ENCODE data around the gene DNAH5. TPM values are rescaled to one million over a fixed set of nuclear protein-coding genes. Genes with fewer than 3 reads are reported as not detected.

Gene DNAH5
- total and polyA plus RNA-seq, 2 donors (not counting 3 experiments of a cell fraction or from before 2014, with no cell fraction given), result 0.23 to 1.7 TPM

DNA sequence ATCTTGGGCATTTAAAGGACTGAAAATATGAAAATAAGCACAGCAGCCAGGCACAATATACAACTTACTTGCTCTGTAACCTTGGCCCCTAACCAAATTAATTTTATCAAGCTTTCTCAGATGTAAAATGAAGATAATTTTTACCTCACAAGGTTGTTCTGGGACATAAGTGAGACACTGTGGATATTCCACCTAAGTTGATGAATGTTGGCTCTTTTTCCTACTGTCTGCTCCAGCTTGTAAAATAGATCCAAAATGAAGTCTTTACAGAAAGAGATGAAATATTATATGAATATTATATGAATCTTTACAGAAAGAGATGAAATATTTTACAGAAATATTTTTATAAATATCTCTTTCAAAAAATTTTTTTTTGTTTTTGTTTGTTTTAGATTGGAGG lies 270.1 kb downstream of the DNAH5 start:
- CTCF ChIA-PET, result no interaction called here
- Histone ChIP-seq H3K4me3 (replicated peaks in 1 of 3; ENCODE audit: insufficient read depth in 1 of 3, low read depth in 1 of 3, low read length in 3 of 3) (no peak overlapping the region), H2AFZ (ENCODE audit: low read depth, low read length) (no peak overlapping the region), H3K4me2 (ENCODE audit: insufficient read depth, low read length) (no peak overlapping the region), H4K20me1 (replicated peaks; ENCODE audit: control insufficient read depth, extremely low read depth, insufficient read depth, low read length) (no peaks in the 10 kb centered on the region), H3K9ac (replicated peaks; ENCODE audit: extremely low read depth, insufficient read depth, low read length) (no peak overlapping the region), H3K79me2 (ENCODE audit: control insufficient read depth, insufficient read depth, low read length) (no peaks in the 10 kb centered on the region), H3K27ac (ENCODE audit: insufficient read depth, low read depth, low read length) (no peak overlapping the region), H3K4me1 (ENCODE audit: control insufficient read depth, extremely low read depth, insufficient read depth, low read length) (no peaks in the 10 kb centered on the region), H3K27me3 (ENCODE audit: control insufficient read depth in 2 of 2, insufficient read depth in 2 of 2, low read length in 2 of 2) (peaks cover 0 to 1% of the 10 kb centered on the region in 2 experiments), H3K9me3 (replicated peaks; ENCODE audit: control insufficient read depth, insufficient read depth, low read length) (no peaks in the 10 kb centered on the region), H3K9me1 (replicated peaks; ENCODE audit: control insufficient read depth, extremely low read depth, insufficient read depth, low read length) (no peaks in the 10 kb centered on the region), H3K36me3 (ENCODE audit: control insufficient read depth in 2 of 2, extremely low read depth in 1 of 2, insufficient read depth in 2 of 2, low read length in 2 of 2) (no peaks in the 10 kb centered on the region)
- POLR2A ChIA-PET, result no interaction called here
- DNase-seq (ENCODE audit: low read depth, low spot score), result no peak
- FAIRE-seq, result no peak
- TF ChIP-seq POLR2A (IDR thresholded peaks at IDR 0.05; ENCODE audit: low read depth, low read length), result no peak
- TF ChIP-seq, protein P1, sequence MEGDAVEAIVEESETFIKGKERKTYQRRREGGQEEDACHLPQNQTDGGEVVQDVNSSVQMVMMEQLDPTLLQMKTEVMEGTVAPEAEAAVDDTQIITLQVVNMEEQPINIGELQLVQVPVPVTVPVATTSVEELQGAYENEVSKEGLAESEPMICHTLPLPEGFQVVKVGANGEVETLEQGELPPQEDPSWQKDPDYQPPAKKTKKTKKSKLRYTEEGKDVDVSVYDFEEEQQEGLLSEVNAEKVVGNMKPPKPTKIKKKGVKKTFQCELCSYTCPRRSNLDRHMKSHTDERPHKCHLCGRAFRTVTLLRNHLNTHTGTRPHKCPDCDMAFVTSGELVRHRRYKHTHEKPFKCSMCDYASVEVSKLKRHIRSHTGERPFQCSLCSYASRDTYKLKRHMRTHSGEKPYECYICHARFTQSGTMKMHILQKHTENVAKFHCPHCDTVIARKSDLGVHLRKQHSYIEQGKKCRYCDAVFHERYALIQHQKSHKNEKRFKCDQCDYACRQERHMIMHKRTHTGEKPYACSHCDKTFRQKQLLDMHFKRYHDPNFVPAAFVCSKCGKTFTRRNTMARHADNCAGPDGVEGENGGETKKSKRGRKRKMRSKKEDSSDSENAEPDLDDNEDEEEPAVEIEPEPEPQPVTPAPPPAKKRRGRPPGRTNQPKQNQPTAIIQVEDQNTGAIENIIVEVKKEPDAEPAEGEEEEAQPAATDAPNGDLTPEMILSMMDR (IDR thresholded peaks at IDR 0.05; ENCODE audit: extremely low read depth in 1 of 2, insufficient read depth in 1 of 2, low read depth in 1 of 2, low read length in 2 of 2), result no peak
- intact Hi-C loops (cut with micrococcal nuclease) (no loop called here), dilution Hi-C loops (cut with MboI; ENCODE audit: extremely low pct_ligation_motif_present, low sequenced_read_pairs) (no loop called here)
- BruUV-seq (replicated peaks), result no TSS peak

DNA sequence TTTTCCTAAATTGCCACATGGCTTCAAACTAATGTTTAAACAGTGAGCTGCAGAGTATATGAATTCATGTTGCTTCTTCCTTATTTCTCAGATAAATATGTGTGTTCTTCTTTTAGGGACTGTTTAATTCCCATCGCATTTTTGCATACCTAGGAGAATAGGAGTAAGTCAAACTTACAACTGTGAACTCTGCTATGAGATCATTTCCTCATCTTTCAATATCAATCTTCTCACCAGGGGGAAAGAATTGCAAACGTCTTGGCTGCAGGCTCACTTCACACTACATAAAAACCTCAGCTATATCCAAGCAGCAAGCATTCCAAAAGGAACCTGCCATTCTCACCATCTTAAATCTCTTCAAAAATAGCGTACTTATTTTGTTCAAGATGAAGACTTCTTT lies 271.0 kb downstream of the DNAH5 start:
- no peak overlapping the region for H3K27ac ChIP-seq (ENCODE audit: insufficient read depth, low read depth, low read length)
- H3K4me1 ChIP-seq (ENCODE audit: control insufficient read depth, extremely low read depth, insufficient read depth, low read length), result no peaks in the 10 kb centered on the region
- H3K4me3 ChIP-seq (replicated peaks in 1 of 3; ENCODE audit: insufficient read depth in 1 of 3, low read depth in 1 of 3, low read length in 3 of 3), result no peak overlapping the region
- TF ChIP-seq, protein P2, sequence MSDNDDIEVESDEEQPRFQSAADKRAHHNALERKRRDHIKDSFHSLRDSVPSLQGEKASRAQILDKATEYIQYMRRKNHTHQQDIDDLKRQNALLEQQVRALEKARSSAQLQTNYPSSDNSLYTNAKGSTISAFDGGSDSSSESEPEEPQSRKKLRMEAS (IDR thresholded peaks at IDR 0.05; ENCODE audit: insufficient read depth, insufficient read length), result no peak
- TF ChIP-seq POLR2A (IDR thresholded peaks at IDR 0.05; ENCODE audit: low read depth, low read length) (no peak), POLR2AphosphoS5 (IDR thresholded peaks at IDR 0.05; ENCODE audit: insufficient read depth, low read depth, low read length) (no peak), EZH2 (IDR thresholded peaks at IDR 0.05; ENCODE audit: borderline replicate concordance, low read depth, low read length, severe bottlenecking) (no peak), JUN (IDR thresholded peaks at IDR 0.05; ENCODE audit: borderline replicate concordance, insufficient read depth, insufficient read length, low read depth) (no peak), FOS (IDR thresholded peaks at IDR 0.05; ENCODE audit: borderline replicate concordance, insufficient read depth, low read length) (no peak), MYC (IDR thresholded peaks at IDR 0.05; ENCODE audit: low read depth, low read length) (no peak), GATA2 (IDR thresholded peaks at IDR 0.05; ENCODE audit: insufficient read depth, insufficient read length, low read depth, low read length) (no peak)
- TF ChIP-seq, protein P1 (IDR thresholded peaks at IDR 0.05; ENCODE audit: extremely low read depth in 1 of 2, insufficient read depth in 1 of 2, low read depth in 1 of 2, low read length in 2 of 2), result no peak
- H3K4me2 ChIP-seq (ENCODE audit: insufficient read depth, low read length), result no peak overlapping the region
- FAIRE-seq (no peak), DNase-seq (ENCODE audit: low read depth, low spot score) (peak; percentile 10)
- ChIA-PET POLR2A (no interaction called here), CTCF (no interaction called here)
- no peaks in the 10 kb centered on the region for H3K9me1 ChIP-seq (replicated peaks; ENCODE audit: control insufficient read depth, extremely low read depth, insufficient read depth, low read length)
- H3K36me3 ChIP-seq (ENCODE audit: control insufficient read depth in 2 of 2, extremely low read depth in 1 of 2, insufficient read depth in 2 of 2, low read length in 2 of 2), result no peaks in the 10 kb centered on the region
- H3K9me3 ChIP-seq (replicated peaks; ENCODE audit: control insufficient read depth, insufficient read depth, low read length), result no peaks in the 10 kb centered on the region
- dilution Hi-C loops (cut with MboI; ENCODE audit: extremely low pct_ligation_motif_present, low sequenced_read_pairs) (no loop called here), intact Hi-C loops (cut with micrococcal nuclease) (no loop called here)
- peaks cover 0 to 1% of the 10 kb centered on the region in 2 experiments for H3K27me3 ChIP-seq (ENCODE audit: control insufficient read depth in 2 of 2, insufficient read depth in 2 of 2, low read length in 2 of 2)
- no peak overlapping the region for H2AFZ ChIP-seq (ENCODE audit: low read depth, low read length)
- no peak overlapping the region for H3K9ac ChIP-seq (replicated peaks; ENCODE audit: extremely low read depth, insufficient read depth, low read length)
- H3K79me2 ChIP-seq (ENCODE audit: control insufficient read depth, insufficient read depth, low read length), result no peaks in the 10 kb centered on the region
- no peaks in the 10 kb centered on the region for H4K20me1 ChIP-seq (replicated peaks; ENCODE audit: control insufficient read depth, extremely low read depth, insufficient read depth, low read length)
- no TSS peak for BruUV-seq (replicated peaks)

Measured in endothelial cell of umbilical vein (primary cell).